ENCODE data around the gene FBN1.

FBN1 gene

GRCh38 chr15:48396020-48396419 lies 249.5 kb downstream of the FBN1 start:
- DNase-seq (ENCODE audit: low spot score), result no peak

DNA sequence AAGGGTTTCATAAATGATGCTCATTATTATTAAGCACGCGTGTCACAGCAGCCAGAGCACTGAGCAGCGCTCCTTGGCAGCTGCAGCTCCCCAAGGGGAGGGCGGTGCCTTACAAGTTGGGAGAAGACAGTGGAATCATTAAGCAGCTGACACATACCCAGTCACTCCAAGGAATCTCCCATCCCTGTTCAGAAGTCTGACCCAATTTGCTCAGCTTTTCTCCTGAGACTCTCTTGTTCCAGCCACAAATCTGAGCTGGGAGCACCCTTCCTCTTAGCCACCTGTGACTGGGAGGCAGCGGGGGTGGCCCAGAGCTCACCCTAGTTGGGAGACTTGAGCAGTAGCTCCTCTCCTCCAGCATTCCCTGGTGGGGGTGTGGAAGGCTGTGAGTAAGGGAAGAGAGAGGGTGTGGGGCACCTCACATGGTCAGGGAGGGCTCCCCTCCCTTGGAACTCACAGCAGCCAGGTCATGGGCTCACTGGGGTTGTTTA lies 249.9 kb downstream of the FBN1 start:
- DNase-seq (ENCODE audit: low spot score), result no peak

GRCh38 chr15:48394970-48395369 lies 250.5 kb downstream of the FBN1 start:
- DNase-seq (ENCODE audit: low spot score), result no peak

- peak; percentile 29 for DNase-seq (ENCODE audit: low spot score)
Observed at GRCh38 chr15:48393645-48394506, 251.6 kb downstream of the FBN1 start.

DNA sequence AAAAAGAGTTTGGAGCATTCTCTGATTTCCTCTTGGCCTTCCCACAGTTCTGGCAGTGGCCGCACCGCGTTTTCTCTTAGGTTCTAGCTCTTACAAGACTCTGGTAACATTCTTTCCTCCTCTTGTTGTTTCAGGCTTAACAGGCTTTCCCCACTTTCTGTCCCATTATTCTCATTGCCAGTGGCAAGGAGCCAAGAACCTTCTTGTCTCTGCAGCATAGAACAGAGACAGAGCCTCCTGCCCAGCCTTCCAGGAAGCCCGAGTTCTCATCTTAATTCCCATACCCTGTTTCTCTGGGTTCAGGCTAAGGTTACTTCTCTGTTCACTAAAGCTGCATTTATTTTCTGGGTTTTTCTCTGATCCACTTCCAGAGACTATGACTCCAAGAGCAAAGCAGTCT lies 253.2 kb downstream of the FBN1 start:
- DNase-seq (ENCODE audit: low spot score), result no peak

DNA sequence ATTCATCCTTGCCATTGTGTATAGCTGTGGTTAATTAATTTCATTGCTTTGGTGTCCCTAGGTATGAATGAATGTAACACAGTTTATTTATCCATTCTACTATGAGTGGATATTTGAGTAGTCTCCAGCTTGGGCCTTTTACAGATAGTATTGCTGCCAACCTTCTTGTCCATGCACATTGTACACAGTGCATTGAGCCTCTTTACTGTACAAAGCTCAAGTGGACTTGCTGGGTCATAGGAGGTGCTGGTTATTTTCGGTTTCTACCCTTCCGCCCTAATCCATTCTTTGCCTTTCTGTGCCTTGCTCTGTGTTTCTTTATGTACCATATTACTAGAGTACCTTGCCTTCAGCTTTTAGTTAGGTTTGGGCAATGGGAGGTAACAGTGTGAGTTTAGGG lies 253.6 kb downstream of the FBN1 start:
- DNase-seq (ENCODE audit: low spot score), result no peak

DNA sequence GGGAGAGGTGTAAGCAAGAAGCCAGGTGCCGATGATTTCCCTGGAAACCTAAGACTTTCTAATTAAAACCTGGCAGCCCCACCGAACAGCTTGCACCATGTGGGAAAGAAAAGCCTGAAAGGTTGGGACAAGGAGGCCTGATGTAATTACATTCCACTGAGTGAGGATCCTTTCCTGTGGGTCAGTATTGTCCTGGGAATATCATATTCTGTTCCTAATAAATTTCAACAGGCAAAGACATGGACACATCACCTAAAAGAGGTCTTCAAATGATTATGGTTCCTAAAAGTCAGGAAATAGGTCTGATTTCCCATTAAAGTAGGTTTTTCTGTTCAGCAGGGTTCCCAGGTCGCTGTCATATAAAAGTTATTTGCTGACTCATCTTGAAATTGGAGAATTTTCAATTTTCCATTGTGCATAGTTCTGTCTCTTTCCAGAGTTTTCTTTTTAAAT lies 255.8 kb downstream of the FBN1 start:
- no peak for DNase-seq (ENCODE audit: low spot score)

- no peak for DNase-seq (ENCODE audit: low spot score)
Observed at GRCh38 chr15:48388910-48389309, 256.6 kb downstream of the FBN1 start.

DNA sequence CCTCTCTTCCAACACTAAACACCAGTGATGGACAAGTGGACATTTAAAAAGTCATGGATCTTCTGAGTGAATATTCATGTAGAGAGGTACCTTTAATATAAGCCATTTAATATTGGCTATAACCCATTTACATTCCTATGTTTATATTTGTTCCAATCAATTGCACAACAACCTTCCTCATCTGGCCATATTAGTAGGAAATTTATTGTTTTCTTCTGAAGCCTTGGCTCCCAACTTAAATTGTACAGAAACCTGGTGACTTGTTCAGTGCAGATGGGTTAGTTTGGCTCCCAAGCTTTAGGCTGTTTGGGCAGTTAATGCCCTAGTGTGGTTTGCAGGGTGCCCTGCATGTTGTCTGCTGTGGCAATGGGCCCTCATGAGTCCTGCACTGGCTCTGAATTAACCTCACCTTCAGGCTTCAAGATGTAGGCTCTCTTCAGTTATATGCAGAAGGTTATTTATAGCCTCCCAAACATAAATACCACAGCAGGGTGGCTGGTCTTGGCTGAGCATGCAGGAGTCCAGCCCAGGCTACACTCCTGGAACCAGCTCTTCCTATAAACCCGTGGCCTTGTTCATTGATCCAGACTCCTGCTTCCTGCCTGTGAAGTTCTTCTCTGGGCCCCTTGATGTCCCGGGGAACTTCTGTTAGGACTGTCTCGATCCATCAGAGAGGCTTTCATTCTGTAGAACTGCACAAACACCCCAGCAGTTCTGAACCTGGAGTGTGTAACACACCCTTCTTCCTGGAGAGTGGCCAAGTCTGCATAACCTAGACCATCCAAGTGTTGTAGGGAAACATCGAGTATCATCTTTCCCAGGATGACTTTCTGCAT lies 257.3 kb downstream of the FBN1 start:
- DNase-seq (ENCODE audit: low spot score), result no peak

DNA sequence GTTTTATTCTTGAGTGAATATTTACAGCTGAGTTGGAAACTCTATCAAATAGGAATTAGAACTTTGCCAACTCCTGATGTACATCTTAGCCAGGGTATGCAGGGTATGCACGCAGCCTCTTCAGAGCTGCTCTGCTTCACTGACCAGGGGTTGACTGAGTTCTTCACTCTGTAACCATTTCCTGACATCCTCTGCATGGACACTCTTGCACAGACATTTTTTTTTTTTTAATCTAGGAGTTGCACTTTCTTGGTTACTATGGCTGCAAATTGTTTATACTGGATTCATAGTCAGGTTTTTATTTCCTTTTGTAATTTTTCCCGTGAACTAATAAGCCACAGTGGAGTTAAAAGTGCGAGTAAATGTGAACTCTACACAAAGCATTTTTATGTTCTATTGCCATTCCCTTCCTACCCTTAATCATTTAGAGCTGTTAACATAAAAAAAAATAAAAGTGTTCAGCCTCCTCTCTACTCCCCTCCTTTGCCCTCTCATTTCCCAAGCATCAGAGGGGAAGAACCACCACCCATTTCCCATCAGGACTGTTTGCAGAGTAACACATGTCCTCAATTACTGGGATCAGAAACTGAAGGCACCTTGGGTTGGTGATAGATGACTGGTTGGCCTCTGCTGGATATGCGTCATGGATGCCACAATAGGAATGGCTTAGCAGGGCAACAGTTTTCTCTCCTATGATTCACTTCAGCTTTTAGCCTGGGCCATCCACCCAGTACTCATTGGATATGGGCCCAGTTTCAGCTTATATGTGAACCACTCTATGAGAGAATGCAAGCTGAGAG lies 260.3 kb downstream of the FBN1 start:
- no peak for DNase-seq (ENCODE audit: low spot score)

DNA sequence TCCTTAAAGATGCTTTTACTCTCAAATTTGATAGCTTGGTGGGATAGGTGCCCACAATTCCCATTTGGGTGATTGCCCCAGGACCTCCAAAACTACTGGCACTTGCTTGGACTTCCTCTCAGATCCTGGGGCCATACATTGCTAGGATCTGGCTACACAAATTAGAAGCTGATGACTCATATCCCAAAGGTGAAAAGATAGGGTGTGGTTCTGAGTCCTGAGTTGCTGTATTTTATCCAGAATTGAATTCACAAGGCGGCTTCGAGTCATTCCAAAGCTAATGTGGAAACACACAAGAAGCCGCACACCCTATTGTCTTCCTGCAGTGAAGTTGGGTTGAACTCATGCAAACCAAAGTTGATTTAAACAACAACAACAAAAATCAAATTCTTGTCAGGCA lies 260.9 kb downstream of the FBN1 start:
- no peak for DNase-seq (ENCODE audit: low spot score)

DNA sequence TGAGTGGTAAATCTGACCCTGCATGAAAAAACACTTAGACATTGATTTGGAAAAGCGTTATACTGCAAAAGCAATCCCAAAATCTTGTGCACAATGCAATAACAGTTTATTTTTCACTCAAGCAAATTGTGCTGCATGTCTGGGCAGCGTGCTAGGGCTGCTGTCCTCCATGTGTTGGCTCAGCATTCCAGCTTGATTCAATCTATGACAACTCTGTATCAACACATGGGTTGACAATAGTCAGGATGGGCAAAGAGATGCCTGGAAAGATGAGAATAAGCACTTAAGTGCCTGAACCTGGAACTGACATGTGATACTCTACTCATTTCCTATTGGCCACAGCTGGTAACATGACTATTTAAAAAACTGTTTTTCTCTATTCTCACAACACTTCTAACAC lies 262.5 kb downstream of the FBN1 start:
- no peak for DNase-seq (ENCODE audit: low spot score)

GRCh38 chr15:48381861-48382260 lies 263.6 kb downstream of the FBN1 start:
- no peak for DNase-seq (ENCODE audit: low spot score)

GRCh38 chr15:48380198-48380597 lies 265.3 kb downstream of the FBN1 start:
- no peak for DNase-seq (ENCODE audit: low spot score)

DNA sequence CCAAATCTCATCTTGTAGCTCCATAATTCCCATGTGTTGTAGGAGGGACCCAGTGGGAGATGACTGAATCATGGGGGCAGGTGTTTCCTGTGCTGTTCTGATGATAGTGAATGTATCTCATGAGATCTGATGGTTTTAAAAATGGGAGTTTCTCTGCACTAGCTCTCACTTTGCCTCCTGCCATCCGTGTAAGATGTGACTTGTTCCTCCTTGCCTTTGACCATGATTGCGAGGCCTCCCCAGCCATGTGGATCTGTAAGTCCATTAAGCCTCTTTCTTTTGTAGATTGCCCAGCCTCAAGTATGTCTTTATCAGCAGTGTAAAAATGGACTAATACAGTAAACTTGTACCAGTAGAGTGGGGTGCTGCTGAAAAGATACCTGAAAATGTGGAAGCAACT lies 269.7 kb downstream of the FBN1 start:
- no peak for DNase-seq (ENCODE audit: low spot score)

DNA sequence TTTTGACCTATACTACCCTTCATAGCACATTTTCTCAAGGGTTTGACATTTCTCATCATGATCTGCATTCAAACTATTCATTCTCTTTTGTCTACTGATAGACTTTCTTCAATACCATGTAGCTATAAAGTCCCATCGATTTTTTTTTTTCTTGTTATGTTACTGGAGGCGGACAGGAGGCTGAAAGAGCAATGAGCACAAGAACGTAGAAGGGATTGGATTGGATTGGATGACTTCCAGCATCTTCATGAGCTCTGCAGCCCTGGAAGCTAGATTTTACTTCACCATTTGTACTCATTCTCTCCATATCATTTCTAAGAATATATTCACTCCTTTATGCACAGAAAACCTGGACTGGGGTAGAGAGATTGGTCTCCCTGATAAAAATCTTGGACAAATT lies 271.0 kb downstream of the FBN1 start:
- DNase-seq (ENCODE audit: low spot score), result no peak

GRCh38 chr15:48373821-48374451 lies 271.6 kb downstream of the FBN1 start:
- no peak for DNase-seq (ENCODE audit: low spot score)

- DNase-seq (ENCODE audit: low spot score), result no peak
Observed at GRCh38 chr15:48371961-48372360, 273.5 kb downstream of the FBN1 start.

GRCh38 chr15:48371550-48371949 lies 274.0 kb downstream of the FBN1 start:
- DNase-seq (ENCODE audit: low spot score), result no peak

GRCh38 chr15:48370460-48370859 lies 275.0 kb downstream of the FBN1 start:
- DNase-seq (ENCODE audit: low spot score), result no peak

DNA sequence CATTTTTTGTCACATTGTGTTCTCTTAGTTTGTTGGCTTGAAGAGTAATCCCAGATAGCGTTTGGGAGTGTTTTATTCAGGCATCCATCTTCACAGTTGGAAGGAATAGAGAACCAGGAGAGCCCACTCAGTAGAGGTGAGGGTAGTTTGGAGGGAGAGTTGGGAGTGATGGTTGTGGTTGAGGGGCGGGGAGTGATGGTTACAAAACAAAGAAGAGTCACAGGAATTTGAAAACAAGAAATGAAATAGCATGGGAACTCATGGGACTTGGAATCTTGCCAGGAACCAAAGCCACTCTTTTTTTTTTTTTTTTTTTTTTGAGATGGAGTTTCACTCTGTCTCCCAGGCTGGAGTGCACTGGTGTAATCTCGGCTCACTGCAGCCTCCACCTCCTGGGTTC lies 278.0 kb downstream of the FBN1 start:
- DNase-seq (ENCODE audit: low spot score), result no peak

All from cerebellar cortex (tissue), 1 donor.